Measurements from ENCODE around the gene TMEM131. TPM values are rescaled to one million over a fixed set of nuclear protein-coding genes. Genes with fewer than 3 reads are reported as not detected.

TMEM131 gene
- total RNA-seq, 1 donor from 2014 or later = 41.7 TPM

GRCh38 chr2:97950329-97951154 is 45.2 kb downstream of the TMEM131 start:
- H3K27me3 Mint-ChIP-seq = no peaks in the 10 kb centered on the region
- H3K36me3 Mint-ChIP-seq (ENCODE audit: low read depth) = peaks cover 6% of the 10 kb centered on the region
- intact Hi-C loops (cut with micrococcal nuclease) = no loop called here
- H3K4me1 Mint-ChIP-seq = peaks cover 13% of the 10 kb centered on the region
- no peak overlapping the region for H3K4me3 Mint-ChIP-seq
- H3K9me3 Mint-ChIP-seq = no peaks in the 10 kb centered on the region
- DNase-seq = no peak
- H3K27ac Mint-ChIP-seq = no peak overlapping the region

GRCh38 chr2:97948926-97949325 is 46.8 kb downstream of the TMEM131 start:
- peaks cover 4% of the 10 kb centered on the region for H3K36me3 Mint-ChIP-seq (ENCODE audit: low read depth)
- H3K4me1 Mint-ChIP-seq = peaks cover 10% of the 10 kb centered on the region
- no peak overlapping the region for H3K27ac Mint-ChIP-seq
- intact Hi-C loops (cut with micrococcal nuclease) = no loop called here
- no peaks in the 10 kb centered on the region for H3K27me3 Mint-ChIP-seq
- H3K4me3 Mint-ChIP-seq = no peak overlapping the region
- no peaks in the 10 kb centered on the region for H3K9me3 Mint-ChIP-seq
- no peak for DNase-seq

GRCh38 chr2:97945791-97946190 is 50.0 kb downstream of the TMEM131 start:
- intact Hi-C loops (cut with micrococcal nuclease) = no loop called here
- no peaks in the 10 kb centered on the region for H3K4me1 Mint-ChIP-seq
- no peak for DNase-seq
- peaks cover 4% of the 10 kb centered on the region for H3K9me3 Mint-ChIP-seq
- H3K27me3 Mint-ChIP-seq = no peaks in the 10 kb centered on the region
- no peak overlapping the region for H3K27ac Mint-ChIP-seq
- no peak overlapping the region for H3K4me3 Mint-ChIP-seq
- peaks cover 9% of the 10 kb centered on the region for H3K36me3 Mint-ChIP-seq (ENCODE audit: low read depth)

- DNase-seq = no peak
- Mint-ChIP-seq H3K4me3 (no peak overlapping the region), H3K27me3 (no peaks in the 10 kb centered on the region), H3K4me1 (peaks cover 25% of the 10 kb centered on the region), H3K27ac (no peak overlapping the region), H3K36me3 (ENCODE audit: low read depth) (peaks cover 10% of the 10 kb centered on the region), H3K9me3 (peaks cover 16% of the 10 kb centered on the region)
- intact Hi-C loops (cut with micrococcal nuclease) = no loop called here
Measured at GRCh38 chr2:97936881-97937280, 58.9 kb downstream of the TMEM131 start.

- Mint-ChIP-seq H3K4me1 (peaks cover 25% of the 10 kb centered on the region), H3K36me3 (ENCODE audit: low read depth) (peaks cover 4% of the 10 kb centered on the region), H3K9me3 (peaks cover 12% of the 10 kb centered on the region), H3K4me3 (no peak overlapping the region), H3K27me3 (no peaks in the 10 kb centered on the region), H3K27ac (no peak overlapping the region)
- DNase-seq = no peak
- intact Hi-C loops (cut with micrococcal nuclease) = no loop called here
Measured at GRCh38 chr2:97936199-97936598, 59.5 kb downstream of the TMEM131 start.

- intact Hi-C loops (cut with micrococcal nuclease) = no loop called here
- H3K27me3 Mint-ChIP-seq = no peaks in the 10 kb centered on the region
- H3K9me3 Mint-ChIP-seq = peaks cover 12% of the 10 kb centered on the region
- no peak overlapping the region for H3K27ac Mint-ChIP-seq
- peaks cover 4% of the 10 kb centered on the region for H3K36me3 Mint-ChIP-seq (ENCODE audit: low read depth)
- no peak overlapping the region for H3K4me3 Mint-ChIP-seq
- H3K4me1 Mint-ChIP-seq = peaks cover 27% of the 10 kb centered on the region
- DNase-seq = no peak
Measured at GRCh38 chr2:97935719-97936161, 60.0 kb downstream of the TMEM131 start.

GRCh38 chr2:97932975-97933662 is 62.6 kb downstream of the TMEM131 start:
- Mint-ChIP-seq H3K27me3 (no peaks in the 10 kb centered on the region), H3K27ac (no peak overlapping the region), H3K36me3 (ENCODE audit: low read depth) (peaks cover 4% of the 10 kb centered on the region), H3K9me3 (peaks cover 7% of the 10 kb centered on the region), H3K4me3 (no peak overlapping the region), H3K4me1 (peaks cover 24% of the 10 kb centered on the region)
- no peak for DNase-seq
- intact Hi-C loops (cut with micrococcal nuclease) = no loop called here

- no peak overlapping the region for H3K4me3 Mint-ChIP-seq
- no peaks in the 10 kb centered on the region for H3K27me3 Mint-ChIP-seq
- intact Hi-C loops (cut with micrococcal nuclease) = no loop called here
- no peak overlapping the region for H3K27ac Mint-ChIP-seq
- H3K4me1 Mint-ChIP-seq = peaks cover 18% of the 10 kb centered on the region
- DNase-seq = no peak
- H3K36me3 Mint-ChIP-seq (ENCODE audit: low read depth) = peaks cover 4% of the 10 kb centered on the region
- H3K9me3 Mint-ChIP-seq = peaks cover 7% of the 10 kb centered on the region
Measured at GRCh38 chr2:97931858-97932225, 63.9 kb downstream of the TMEM131 start.

- intact Hi-C loops (cut with micrococcal nuclease) = no loop called here
- H3K4me1 Mint-ChIP-seq = peaks cover 17% of the 10 kb centered on the region
Measured at GRCh38 chr2:97931118-97931857, 64.5 kb downstream of the TMEM131 start.

GRCh38 chr2:97928591-97928990 is 67.2 kb downstream of the TMEM131 start:
- Mint-ChIP-seq H3K36me3 (ENCODE audit: low read depth) (peaks cover 17% of the 10 kb centered on the region), H3K4me3 (no peak overlapping the region), H3K9me3 (peaks cover 5% of the 10 kb centered on the region)

More at GRCh38 chr2:97931118-97931857, 64.5 kb downstream of the TMEM131 start:
- Mint-ChIP-seq H3K9me3 (peaks cover 7% of the 10 kb centered on the region), H3K27me3 (no peaks in the 10 kb centered on the region), H3K4me3 (no peak overlapping the region), H3K36me3 (ENCODE audit: low read depth) (peaks cover 9% of the 10 kb centered on the region), H3K27ac (no peak overlapping the region)
- DNase-seq = no peak

GRCh38 chr2:97926946-97927345 is 68.8 kb downstream of the TMEM131 start:
- H3K4me3 Mint-ChIP-seq = no peak overlapping the region
- no peaks in the 10 kb centered on the region for H3K9me3 Mint-ChIP-seq
- peaks cover 21% of the 10 kb centered on the region for H3K36me3 Mint-ChIP-seq (ENCODE audit: low read depth)
- H3K27ac Mint-ChIP-seq = no peak overlapping the region
- peaks cover 7% of the 10 kb centered on the region for H3K4me1 Mint-ChIP-seq
- H3K27me3 Mint-ChIP-seq = no peaks in the 10 kb centered on the region
- intact Hi-C loops (cut with micrococcal nuclease) = no loop called here
- no peak for DNase-seq

More at GRCh38 chr2:97928591-97928990, 67.2 kb downstream of the TMEM131 start:
- Mint-ChIP-seq H3K27ac (no peak overlapping the region), H3K27me3 (no peaks in the 10 kb centered on the region), H3K4me1 (peaks cover 8% of the 10 kb centered on the region)
- intact Hi-C loops (cut with micrococcal nuclease) = no loop called here
- DNase-seq = no peak

- Mint-ChIP-seq H3K9me3 (peaks cover 18% of the 10 kb centered on the region), H3K4me3 (no peak overlapping the region), H3K36me3 (ENCODE audit: low read depth) (peaks cover 45% of the 10 kb centered on the region), H3K4me1 (peaks cover 2% of the 10 kb centered on the region), H3K27me3 (no peaks in the 10 kb centered on the region), H3K27ac (no peak overlapping the region)
- intact Hi-C loops (cut with micrococcal nuclease) = no loop called here
- DNase-seq = no peak
Measured at GRCh38 chr2:97924194-97924593, 71.6 kb downstream of the TMEM131 start.

- intact Hi-C loops (cut with micrococcal nuclease) = no loop called here
- no peak overlapping the region for H3K27ac Mint-ChIP-seq
- no peak overlapping the region for H3K4me3 Mint-ChIP-seq
- peaks cover 32% of the 10 kb centered on the region for H3K9me3 Mint-ChIP-seq
- DNase-seq = no peak
- H3K36me3 Mint-ChIP-seq (ENCODE audit: low read depth) = peaks cover 51% of the 10 kb centered on the region
- no peaks in the 10 kb centered on the region for H3K27me3 Mint-ChIP-seq
- peaks cover 5% of the 10 kb centered on the region for H3K4me1 Mint-ChIP-seq
Measured at GRCh38 chr2:97919858-97920257, 75.9 kb downstream of the TMEM131 start.

- no peak overlapping the region for H3K27ac Mint-ChIP-seq
- H3K27me3 Mint-ChIP-seq = no peaks in the 10 kb centered on the region
- no peak for DNase-seq
- intact Hi-C loops (cut with micrococcal nuclease) = no loop called here
- H3K36me3 Mint-ChIP-seq (ENCODE audit: low read depth) = peaks cover 48% of the 10 kb centered on the region
- peaks cover 32% of the 10 kb centered on the region for H3K9me3 Mint-ChIP-seq
- peaks cover 12% of the 10 kb centered on the region for H3K4me1 Mint-ChIP-seq
- H3K4me3 Mint-ChIP-seq = no peak overlapping the region
Measured at GRCh38 chr2:97918818-97919217, 76.9 kb downstream of the TMEM131 start.

Measured in activated CD4-positive, alpha-beta T cell treated with anti-CD3 and anti-CD28 coated beads, Interleukin-2, amount 10 ng/mL, durations not matched to agents 24 days and 14 days (primary cell).